Raji (cell line): ENCODE measurements around the gene KIZ.

Experiments used
- POLR2A ChIP-seq: IDR thresholded peaks from 2 replicates; pipeline ENCODE4 v1.6.1; 2011; ENCODE audit warnings: low read depth, low read length, control low read depth; ENCODE audit not compliant: insufficient read depth

KIZ gene

GRCh38 chr20:21101932-21102575 lies 23.8 kb upstream of the KIZ start:
- TF ChIP-seq POLR2A = no peak

- TF ChIP-seq POLR2A = no peak
Measured at GRCh38 chr20:21102603-21103311, 23.1 kb upstream of the KIZ start.

- TF ChIP-seq POLR2A = no peak
Measured at GRCh38 chr20:21103582-21104465, 22.1 kb upstream of the KIZ start.

- no peak for TF ChIP-seq POLR2A
Measured at GRCh38 chr20:21104466-21104761, 21.5 kb upstream of the KIZ start.

GRCh38 chr20:21104921-21105320 lies 21.0 kb upstream of the KIZ start:
- TF ChIP-seq POLR2A = no peak

- no peak for TF ChIP-seq POLR2A
Measured at GRCh38 chr20:21105429-21106170, 20.3 kb upstream of the KIZ start.

- no peak for TF ChIP-seq POLR2A
Measured at GRCh38 chr20:21106171-21107017, 19.5 kb upstream of the KIZ start, which contains the start of gene LINC00237. Gene LINC00237 (minus strand): TSS chr20:21106358.

GRCh38 chr20:21109144-21109543 lies 16.7 kb upstream of the KIZ start:
- TF ChIP-seq POLR2A = no peak

GRCh38 chr20:21110811-21111210 lies 15.1 kb upstream of the KIZ start:
- TF ChIP-seq POLR2A = no peak

GRCh38 chr20:21111416-21111815 lies 14.5 kb upstream of the KIZ start:
- TF ChIP-seq POLR2A = no peak

- TF ChIP-seq POLR2A = no peak
Measured at GRCh38 chr20:21113697-21114096, 12.2 kb upstream of the KIZ start.

- no peak for TF ChIP-seq POLR2A
Measured at GRCh38 chr20:21114584-21114983, 11.3 kb upstream of the KIZ start.

GRCh38 chr20:21117521-21117920 lies 8.4 kb upstream of the KIZ start:
- TF ChIP-seq POLR2A = no peak

- TF ChIP-seq POLR2A = no peak
Measured at GRCh38 chr20:21118138-21118537, 7.7 kb upstream of the KIZ start.
